Calu3 (cell line): ENCODE results near the gene CBX4. TPM values are rescaled to one million over a fixed set of nuclear protein-coding genes. Genes with fewer than 3 reads are reported as not detected.

Source experiments
- BruUV-seq: library from RNA; stranded (reverse); fragments of 400-500 nt; replicated peaks from 2 replicates; lab custom pipeline; 2021; lab: Mats Ljungman, UMichigan
- CTCF ChIA-PET: fragments of 300-600 bp; sonication (Branson Sonifier 250); formaldehyde crosslinking; loops from one replicate; lab custom pipeline; 2022; ENCODE audit warnings: antibody characterized with exemption; lab: Charles Lee
- DNase-seq: peaks from one replicate; pipeline ENCODE4 v3.0.0; 2022
- H3K27ac Mint-ChIP-seq: one replicate; pipeline ENCODE4 v1.8.0; 2022; ENCODE audit warnings: mixed read lengths; ENCODE audit not compliant: unreplicated experiment
- H3K27me3 Mint-ChIP-seq: one replicate; pipeline ENCODE4 v1.8.0; 2022; ENCODE audit warnings: mixed read lengths; ENCODE audit not compliant: unreplicated experiment
- H3K36me3 Mint-ChIP-seq: one replicate; pipeline ENCODE4 v1.8.0; 2022; ENCODE audit warnings: mild to moderate bottlenecking, moderate library complexity, mixed read lengths; ENCODE audit not compliant: insufficient read depth, unreplicated experiment
- H3K4me1 Mint-ChIP-seq: one replicate; pipeline ENCODE4 v1.8.0; 2022; ENCODE audit warnings: mild to moderate bottlenecking, low read depth, mixed read lengths; ENCODE audit not compliant: unreplicated experiment
- H3K4me3 Mint-ChIP-seq: one replicate; pipeline ENCODE4 v1.8.0; 2022; ENCODE audit warnings: mild to moderate bottlenecking, low read depth, moderate library complexity, mixed read lengths; ENCODE audit not compliant: unreplicated experiment
- H3K9me3 Mint-ChIP-seq: one replicate; pipeline ENCODE4 v1.8.0; 2022; ENCODE audit warnings: low read depth, mixed read lengths; ENCODE audit not compliant: unreplicated experiment
- intact Hi-C: fragments of 100-400 bp; cut with micrococcal nuclease; formaldehyde crosslinking; loops from one replicate; pipeline ENCODE4 v1.10.0; 2022; ENCODE audit not compliant: unreplicated experiment
- total RNA-seq: library from RNA; stranded (reverse); gene quantifications from 2 replicates; pipeline ENCODE4 v1.2.3, GENCODE V29; 2022
- TF ChIP-seq, protein P1 (sequence below): fragments of 200-600 bp; IDR thresholded peaks from one replicate; pipeline ENCODE4 v1.8.0; 2022; ENCODE audit warnings: antibody characterized with exemption; ENCODE audit not compliant: unreplicated experiment

Gene CBX4
- total RNA-seq, 1 experiment from 2014 or later = 40.2 TPM

DNA sequence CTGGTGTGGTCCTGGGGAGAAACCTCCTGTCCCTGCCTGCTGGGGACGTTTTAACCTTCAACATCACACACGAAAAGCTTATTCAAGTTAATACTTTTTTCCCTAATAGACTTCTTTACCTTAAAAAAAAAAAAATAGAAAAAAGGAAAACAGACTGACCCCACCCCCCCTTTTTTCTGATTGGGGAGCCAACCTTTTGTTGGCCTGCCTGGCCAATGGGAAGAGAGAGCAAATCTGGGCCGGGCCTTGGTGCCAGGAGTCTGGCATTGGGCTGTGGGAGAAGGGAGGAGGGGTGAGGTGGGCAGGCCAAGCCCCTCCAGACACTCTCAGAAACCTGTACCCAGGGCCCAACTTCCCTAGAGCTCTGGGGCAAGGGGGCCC lies 45.3 kb downstream of the CBX4 start:
- Mint-ChIP-seq H3K36me3 (peaks cover 25% of the 10 kb centered on the region), H3K4me1 (peaks cover 6% of the 10 kb centered on the region), H3K9me3 (no peaks in the 10 kb centered on the region), H3K27me3 (peaks cover 25% of the 10 kb centered on the region), H3K27ac (peak overlapping the region; percentile 16), H3K4me3 (no peak overlapping the region)
- TF ChIP-seq, protein P1, sequence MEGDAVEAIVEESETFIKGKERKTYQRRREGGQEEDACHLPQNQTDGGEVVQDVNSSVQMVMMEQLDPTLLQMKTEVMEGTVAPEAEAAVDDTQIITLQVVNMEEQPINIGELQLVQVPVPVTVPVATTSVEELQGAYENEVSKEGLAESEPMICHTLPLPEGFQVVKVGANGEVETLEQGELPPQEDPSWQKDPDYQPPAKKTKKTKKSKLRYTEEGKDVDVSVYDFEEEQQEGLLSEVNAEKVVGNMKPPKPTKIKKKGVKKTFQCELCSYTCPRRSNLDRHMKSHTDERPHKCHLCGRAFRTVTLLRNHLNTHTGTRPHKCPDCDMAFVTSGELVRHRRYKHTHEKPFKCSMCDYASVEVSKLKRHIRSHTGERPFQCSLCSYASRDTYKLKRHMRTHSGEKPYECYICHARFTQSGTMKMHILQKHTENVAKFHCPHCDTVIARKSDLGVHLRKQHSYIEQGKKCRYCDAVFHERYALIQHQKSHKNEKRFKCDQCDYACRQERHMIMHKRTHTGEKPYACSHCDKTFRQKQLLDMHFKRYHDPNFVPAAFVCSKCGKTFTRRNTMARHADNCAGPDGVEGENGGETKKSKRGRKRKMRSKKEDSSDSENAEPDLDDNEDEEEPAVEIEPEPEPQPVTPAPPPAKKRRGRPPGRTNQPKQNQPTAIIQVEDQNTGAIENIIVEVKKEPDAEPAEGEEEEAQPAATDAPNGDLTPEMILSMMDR = no peak
- intact Hi-C loops = loop anchor here (5.0 kb wide), 1 partner anchor 198 kb away; no protein-coding TSS in a partner anchor
- DNase-seq = no peak
- BruUV-seq = no TSS peak
- CTCF ChIA-PET = no interaction called here

DNA sequence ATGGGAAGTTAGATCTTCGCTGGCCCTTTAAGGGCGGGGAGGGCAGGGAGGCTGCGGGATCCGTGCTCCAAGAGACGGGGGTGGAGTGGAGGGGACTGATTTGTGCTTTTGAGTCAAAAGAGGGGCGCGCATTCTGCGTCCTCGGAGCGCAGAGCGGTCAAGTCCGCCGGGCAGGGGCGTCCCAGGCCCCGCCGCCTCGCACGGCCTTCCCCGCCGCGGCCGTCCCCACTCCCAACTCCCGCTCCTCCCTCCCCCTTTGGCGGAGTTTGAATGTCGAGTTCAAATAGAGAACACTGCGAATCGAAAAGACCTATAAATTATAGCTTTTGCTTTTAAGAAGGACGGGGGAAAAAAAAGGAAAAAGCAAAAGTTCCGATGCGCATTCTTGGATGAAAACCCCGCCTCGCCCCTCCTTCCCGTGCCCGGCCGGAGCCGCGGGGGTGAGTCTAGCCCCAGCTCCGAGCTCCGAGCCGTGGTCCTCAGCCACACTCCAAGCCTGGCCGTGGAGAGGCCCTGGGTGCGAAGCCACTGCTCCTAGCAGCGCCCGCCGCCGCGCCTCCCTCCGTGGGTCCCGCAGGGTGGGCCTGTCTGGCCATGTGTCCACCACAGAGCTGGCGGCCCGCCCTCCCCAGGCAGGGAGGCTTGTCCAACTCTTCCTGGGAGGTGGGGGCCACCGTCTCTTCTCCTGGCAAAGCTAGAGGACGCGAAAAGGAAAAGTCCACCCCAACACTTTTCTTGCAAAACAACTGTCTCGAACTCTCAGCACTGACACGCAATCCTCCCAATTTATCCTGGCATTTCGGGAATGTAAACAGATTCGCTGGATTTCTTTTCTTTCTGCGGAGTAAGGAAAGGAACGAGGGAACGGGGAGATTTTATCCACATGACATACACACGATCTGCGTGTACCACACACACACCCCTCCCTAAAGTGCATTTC lies 46.0 kb downstream of the CBX4 start:
- Mint-ChIP-seq H3K4me1 (peaks cover 6% of the 10 kb centered on the region), H3K4me3 (no peak overlapping the region), H3K27me3 (peaks cover 25% of the 10 kb centered on the region)

DNA sequence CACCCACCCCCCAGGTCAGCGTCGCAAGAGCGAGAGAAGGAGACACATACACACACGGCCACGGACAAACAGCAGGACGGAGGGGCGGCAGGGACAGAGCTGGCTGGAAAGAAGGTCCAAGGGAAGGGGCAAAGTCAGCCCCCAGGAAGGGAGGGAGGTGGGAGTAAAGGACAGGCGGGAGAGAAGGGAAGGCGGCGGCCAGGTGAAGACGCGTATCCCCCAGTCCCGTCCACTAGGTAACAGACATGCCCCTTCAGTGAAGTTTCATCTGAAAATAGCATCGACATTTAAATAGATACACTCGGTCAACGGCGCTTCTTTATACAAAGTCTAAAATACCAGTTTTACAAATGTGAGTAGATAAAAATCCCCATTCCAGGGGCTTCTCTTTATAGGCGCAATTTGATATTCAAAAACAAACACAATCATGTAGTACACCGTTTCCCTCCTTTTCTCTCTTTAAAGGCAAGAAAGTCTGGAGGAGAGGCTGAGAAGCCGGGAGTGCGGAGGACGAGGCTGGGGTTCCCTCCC lies 46.8 kb downstream of the CBX4 start:
- intact Hi-C loops = loop anchor here (5.0 kb wide), 1 partner anchor 200 kb away; no protein-coding TSS in a partner anchor
- Mint-ChIP-seq H3K27me3 (peaks cover 29% of the 10 kb centered on the region), H3K4me3 (no peak overlapping the region), H3K4me1 (peaks cover 6% of the 10 kb centered on the region), H3K9me3 (no peaks in the 10 kb centered on the region), H3K36me3 (peaks cover 24% of the 10 kb centered on the region), H3K27ac (no peak overlapping the region)
- BruUV-seq = no TSS peak
- CTCF ChIA-PET = no interaction called here
- TF ChIP-seq, protein P1 = no peak
- DNase-seq = no peak

More for the DNA sequence above, 46.0 kb downstream of the CBX4 start:
- BruUV-seq = no TSS peak
- DNase-seq = no peak
- intact Hi-C loops = loop anchor here (5.0 kb wide), 1 partner anchor 199 kb away; no protein-coding TSS in a partner anchor
- TF ChIP-seq, protein P1 = no peak
- CTCF ChIA-PET = no interaction called here
- no peaks in the 10 kb centered on the region for H3K9me3 Mint-ChIP-seq
- peak overlapping the region; percentile 16 for H3K27ac Mint-ChIP-seq
- H3K36me3 Mint-ChIP-seq = peaks cover 25% of the 10 kb centered on the region

DNA sequence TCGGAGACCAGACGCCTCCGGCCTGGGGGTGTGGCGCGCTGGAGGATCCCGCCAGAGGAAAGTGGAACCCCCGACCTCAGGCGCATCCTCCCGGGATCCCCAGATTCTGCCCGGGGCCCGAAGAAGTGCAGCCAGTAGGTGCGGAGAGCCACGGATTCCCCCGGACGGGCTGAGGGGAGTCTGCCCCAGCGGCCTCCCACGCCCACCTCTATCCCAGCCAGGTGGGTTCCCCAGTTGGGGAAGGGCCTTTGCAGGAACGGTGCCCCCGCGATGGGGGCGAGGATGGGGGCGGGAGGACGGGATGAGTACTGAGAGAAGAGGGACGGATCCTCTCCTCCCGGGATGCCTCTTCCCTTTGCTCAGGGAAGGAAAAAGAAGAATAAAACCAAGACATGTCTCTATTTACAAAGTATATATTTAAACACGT lies 47.5 kb downstream of the CBX4 start:
- Mint-ChIP-seq H3K27ac (no peak overlapping the region), H3K4me1 (peaks cover 6% of the 10 kb centered on the region), H3K27me3 (peaks cover 29% of the 10 kb centered on the region), H3K9me3 (no peaks in the 10 kb centered on the region), H3K36me3 (peaks cover 18% of the 10 kb centered on the region), H3K4me3 (no peak overlapping the region)
- intact Hi-C loops = loop anchor here (5.0 kb wide), 1 partner anchor 201 kb away; no protein-coding TSS in a partner anchor
- no peak for DNase-seq
- TF ChIP-seq, protein P1 = no peak
- no TSS peak for BruUV-seq
- CTCF ChIA-PET = no interaction called here
